Measurements from ENCODE around the gene NCAPG2.
"Not testable (repeated sequence)": the region's sequence is repeated elsewhere in the genome, so short reads cannot be mapped to it uniquely, and the experiment has no call there.

NCAPG2 gene

GRCh38 chr7:158703679-158704523 is 703 bp downstream of the NCAPG2 start:
- DNase-seq = not testable (repeated sequence)

- DNase-seq = no peak
Observed at GRCh38 chr7:158702944-158703343, 1.7 kb downstream of the NCAPG2 start.

- DNase-seq = no peak
Observed at GRCh38 chr7:158702196-158702595, 2.4 kb downstream of the NCAPG2 start.

GRCh38 chr7:158700008-158700407 is 4.6 kb downstream of the NCAPG2 start:
- no peak for DNase-seq

- no peak for DNase-seq
Observed at GRCh38 chr7:158699341-158699740, 5.3 kb downstream of the NCAPG2 start.

- DNase-seq = no peak
Observed at GRCh38 chr7:158698657-158699195, 5.9 kb downstream of the NCAPG2 start.

- not testable (repeated sequence) for DNase-seq
Observed at GRCh38 chr7:158697597-158697996, 7.0 kb downstream of the NCAPG2 start.

- DNase-seq = no peak
Observed at GRCh38 chr7:158695726-158696452, 8.7 kb downstream of the NCAPG2 start.

- DNase-seq = no peak
Observed at GRCh38 chr7:158695056-158695455, 9.5 kb downstream of the NCAPG2 start.

GRCh38 chr7:158694650-158695049 is 10.0 kb downstream of the NCAPG2 start:
- DNase-seq = no peak

- DNase-seq = no peak
Observed at GRCh38 chr7:158689488-158689887, 15.1 kb downstream of the NCAPG2 start.

- DNase-seq = no peak
Observed at GRCh38 chr7:158687406-158687805, 17.2 kb downstream of the NCAPG2 start.

- no peak for DNase-seq
Observed at GRCh38 chr7:158685693-158686092, 18.9 kb downstream of the NCAPG2 start.

GRCh38 chr7:158684329-158684728 is 20.3 kb downstream of the NCAPG2 start:
- DNase-seq = no peak

GRCh38 chr7:158683541-158683940 is 21.1 kb downstream of the NCAPG2 start:
- DNase-seq = no peak

GRCh38 chr7:158682456-158682855 is 22.1 kb downstream of the NCAPG2 start:
- DNase-seq = no peak

- DNase-seq = no peak
Observed at GRCh38 chr7:158680754-158681153, 23.9 kb downstream of the NCAPG2 start.

GRCh38 chr7:158676906-158677305 is 27.7 kb downstream of the NCAPG2 start:
- DNase-seq = no peak

GRCh38 chr7:158676171-158676840 is 28.3 kb downstream of the NCAPG2 start:
- no peak for DNase-seq

GRCh38 chr7:158672975-158673374 is 31.6 kb downstream of the NCAPG2 start:
- no peak for DNase-seq

GRCh38 chr7:158668086-158668485 is 36.5 kb downstream of the NCAPG2 start:
- DNase-seq = not testable (repeated sequence)

- DNase-seq = not testable (repeated sequence)
Observed at GRCh38 chr7:158666966-158667678, 37.5 kb downstream of the NCAPG2 start.

GRCh38 chr7:158666401-158666800 is 38.2 kb downstream of the NCAPG2 start:
- DNase-seq = no peak

All from SHP77 (cell line).